ENCODE results near the gene CCR5AS.
A peak's percentile ranks its signal among the peaks of the same experiment; 100 is the strongest.
"Not testable (repeated sequence)": the region's sequence is repeated elsewhere in the genome, so short reads cannot be mapped to it uniquely, and the experiment has no call there.

The CCR5AS gene

GRCh38 chr3:46389306-46389705 lies 17.6 kb downstream of the CCR5AS start:
- peaks cover 6% of the 10 kb centered on the region for H3K4me1 ChIP-seq (ENCODE audit: control insufficient read depth, insufficient read depth, low read length)
- no peak overlapping the region for H3K4me2 ChIP-seq (ENCODE audit: low read length)
- no peak overlapping the region for H3K9ac ChIP-seq (ENCODE audit: low read depth, low read length)
- H3K9me3 ChIP-seq (replicated peaks; ENCODE audit: low read length): no peaks in the 10 kb centered on the region
- no peak overlapping the region for H3K4me3 ChIP-seq (ENCODE audit: low read length)
- no peaks in the 10 kb centered on the region for H3K36me3 ChIP-seq (ENCODE audit: insufficient read depth, low read length)
- H3K27me3 ChIP-seq (ENCODE audit: control insufficient read depth, insufficient read depth, low read length): peaks cover 18% of the 10 kb centered on the region

GRCh38 chr3:46388847-46389246 lies 18.0 kb downstream of the CCR5AS start:
- not testable (repeated sequence) for H3K36me3 ChIP-seq (ENCODE audit: insufficient read depth, low read length); H3K9me3 ChIP-seq (replicated peaks; ENCODE audit: low read length); H3K4me2 ChIP-seq (ENCODE audit: low read length); H3K9ac ChIP-seq (ENCODE audit: low read depth, low read length); H3K4me1 ChIP-seq (ENCODE audit: control insufficient read depth, insufficient read depth, low read length); H3K4me3 ChIP-seq (ENCODE audit: low read length)
- H3K27me3 ChIP-seq (ENCODE audit: control insufficient read depth, insufficient read depth, low read length): peaks cover 17% of the 10 kb centered on the region

GRCh38 chr3:46386205-46386604 lies 20.7 kb downstream of the CCR5AS start:
- Histone ChIP-seq H3K27me3 (ENCODE audit: control insufficient read depth, insufficient read depth, low read length) (peaks cover 27% of the 10 kb centered on the region), H3K4me2 (ENCODE audit: low read length) (peak overlapping the region; percentile 17), H3K4me1 (ENCODE audit: control insufficient read depth, insufficient read depth, low read length) (peaks cover 6% of the 10 kb centered on the region), H3K4me3 (ENCODE audit: low read length) (no peak overlapping the region), H3K9ac (ENCODE audit: low read depth, low read length) (no peak overlapping the region), H3K9me3 (replicated peaks; ENCODE audit: low read length) (no peaks in the 10 kb centered on the region), H3K36me3 (ENCODE audit: insufficient read depth, low read length) (no peaks in the 10 kb centered on the region)

GRCh38 chr3:46383951-46384330 lies 22.9 kb downstream of the CCR5AS start:
- H3K4me3 ChIP-seq (ENCODE audit: low read length): no peak overlapping the region
- H3K4me2 ChIP-seq (ENCODE audit: low read length): no peak overlapping the region
- H3K9me3 ChIP-seq (replicated peaks; ENCODE audit: low read length): no peaks in the 10 kb centered on the region
- no peak overlapping the region for H3K9ac ChIP-seq (ENCODE audit: low read depth, low read length)
- H3K4me1 ChIP-seq (ENCODE audit: control insufficient read depth, insufficient read depth, low read length): peaks cover 6% of the 10 kb centered on the region
- peaks cover 27% of the 10 kb centered on the region for H3K27me3 ChIP-seq (ENCODE audit: control insufficient read depth, insufficient read depth, low read length)
- H3K36me3 ChIP-seq (ENCODE audit: insufficient read depth, low read length): no peaks in the 10 kb centered on the region

- Histone ChIP-seq H3K9ac (ENCODE audit: low read depth, low read length) (no peak overlapping the region), H3K36me3 (ENCODE audit: insufficient read depth, low read length) (no peaks in the 10 kb centered on the region), H3K4me1 (ENCODE audit: control insufficient read depth, insufficient read depth, low read length) (peaks cover 6% of the 10 kb centered on the region), H3K27me3 (ENCODE audit: control insufficient read depth, insufficient read depth, low read length) (peaks cover 27% of the 10 kb centered on the region), H3K4me2 (ENCODE audit: low read length) (no peak overlapping the region), H3K9me3 (replicated peaks; ENCODE audit: low read length) (no peaks in the 10 kb centered on the region), H3K4me3 (ENCODE audit: low read length) (no peak overlapping the region)
Measured at GRCh38 chr3:46383211-46383950, 23.5 kb downstream of the CCR5AS start.

GRCh38 chr3:46381625-46382024 lies 25.2 kb downstream of the CCR5AS start:
- Histone ChIP-seq H3K9ac (ENCODE audit: low read depth, low read length) (no peak overlapping the region), H3K4me3 (ENCODE audit: low read length) (no peak overlapping the region), H3K4me1 (ENCODE audit: control insufficient read depth, insufficient read depth, low read length) (peaks cover 6% of the 10 kb centered on the region), H3K27me3 (ENCODE audit: control insufficient read depth, insufficient read depth, low read length) (peaks cover 32% of the 10 kb centered on the region), H3K9me3 (replicated peaks; ENCODE audit: low read length) (no peaks in the 10 kb centered on the region), H3K4me2 (ENCODE audit: low read length) (no peak overlapping the region), H3K36me3 (ENCODE audit: insufficient read depth, low read length) (no peaks in the 10 kb centered on the region)

- no peak overlapping the region for H3K9ac ChIP-seq (ENCODE audit: low read depth, low read length)
- H3K4me2 ChIP-seq (ENCODE audit: low read length): no peak overlapping the region
- no peaks in the 10 kb centered on the region for H3K4me1 ChIP-seq (ENCODE audit: control insufficient read depth, insufficient read depth, low read length)
- H3K36me3 ChIP-seq (ENCODE audit: insufficient read depth, low read length): no peaks in the 10 kb centered on the region
- H3K9me3 ChIP-seq (replicated peaks; ENCODE audit: low read length): no peaks in the 10 kb centered on the region
- peaks cover 35% of the 10 kb centered on the region for H3K27me3 ChIP-seq (ENCODE audit: control insufficient read depth, insufficient read depth, low read length)
- no peak overlapping the region for H3K4me3 ChIP-seq (ENCODE audit: low read length)
Measured at GRCh38 chr3:46380471-46381221, 26.2 kb downstream of the CCR5AS start.

- Histone ChIP-seq H3K9me3 (replicated peaks; ENCODE audit: low read length) (no peaks in the 10 kb centered on the region), H3K4me3 (ENCODE audit: low read length) (no peak overlapping the region), H3K4me2 (ENCODE audit: low read length) (no peak overlapping the region), H3K27me3 (ENCODE audit: control insufficient read depth, insufficient read depth, low read length) (peaks cover 42% of the 10 kb centered on the region), H3K36me3 (ENCODE audit: insufficient read depth, low read length) (no peaks in the 10 kb centered on the region), H3K9ac (ENCODE audit: low read depth, low read length) (no peak overlapping the region), H3K4me1 (ENCODE audit: control insufficient read depth, insufficient read depth, low read length) (no peaks in the 10 kb centered on the region)
Measured at GRCh38 chr3:46378426-46378942, 28.4 kb downstream of the CCR5AS start.

GRCh38 chr3:46375814-46376213 lies 31.1 kb downstream of the CCR5AS start:
- Histone ChIP-seq H3K4me1 (ENCODE audit: control insufficient read depth, insufficient read depth, low read length) (no peaks in the 10 kb centered on the region), H3K36me3 (ENCODE audit: insufficient read depth, low read length) (no peaks in the 10 kb centered on the region), H3K4me2 (ENCODE audit: low read length) (no peak overlapping the region), H3K27me3 (ENCODE audit: control insufficient read depth, insufficient read depth, low read length) (peaks cover 50% of the 10 kb centered on the region), H3K4me3 (ENCODE audit: low read length) (no peak overlapping the region), H3K9ac (ENCODE audit: low read depth, low read length) (no peak overlapping the region), H3K9me3 (replicated peaks; ENCODE audit: low read length) (no peaks in the 10 kb centered on the region)

- peaks cover 55% of the 10 kb centered on the region for H3K27me3 ChIP-seq (ENCODE audit: control insufficient read depth, insufficient read depth, low read length)
- no peaks in the 10 kb centered on the region for H3K36me3 ChIP-seq (ENCODE audit: insufficient read depth, low read length)
- no peaks in the 10 kb centered on the region for H3K4me1 ChIP-seq (ENCODE audit: control insufficient read depth, insufficient read depth, low read length)
- H3K9me3 ChIP-seq (replicated peaks; ENCODE audit: low read length): no peaks in the 10 kb centered on the region
- no peak overlapping the region for H3K4me2 ChIP-seq (ENCODE audit: low read length)
- H3K4me3 ChIP-seq (ENCODE audit: low read length): no peak overlapping the region
- no peak overlapping the region for H3K9ac ChIP-seq (ENCODE audit: low read depth, low read length)
Measured at GRCh38 chr3:46375218-46375617, 31.6 kb downstream of the CCR5AS start.

GRCh38 chr3:46374755-46375154 lies 32.1 kb downstream of the CCR5AS start:
- no peak overlapping the region for H3K4me2 ChIP-seq (ENCODE audit: low read length)
- no peaks in the 10 kb centered on the region for H3K9me3 ChIP-seq (replicated peaks; ENCODE audit: low read length)
- peaks cover 59% of the 10 kb centered on the region for H3K27me3 ChIP-seq (ENCODE audit: control insufficient read depth, insufficient read depth, low read length)
- H3K36me3 ChIP-seq (ENCODE audit: insufficient read depth, low read length): no peaks in the 10 kb centered on the region
- H3K4me1 ChIP-seq (ENCODE audit: control insufficient read depth, insufficient read depth, low read length): no peaks in the 10 kb centered on the region
- H3K9ac ChIP-seq (ENCODE audit: low read depth, low read length): no peak overlapping the region
- no peak overlapping the region for H3K4me3 ChIP-seq (ENCODE audit: low read length)
